HepG2 (cell line): ENCODE data around the gene RMDN2. TPM values are rescaled to one million over a fixed set of nuclear protein-coding genes. Genes with fewer than 3 reads are reported as not detected.

ENCODE experiments used
- ATAC-seq: fragments of 200-7000 bp; cut with Tn5 transposase; 3 replicates; pipeline ENCODE4 v1.9.1; 2020; ENCODE audit warnings: mild to moderate bottlenecking, moderate library complexity
- BruUV-seq: library from RNA; stranded (reverse); fragments of 400-500 nt; replicated peaks from 2 replicates; lab custom pipeline; 2021; lab: Mats Ljungman, UMichigan
- CTCF ChIA-PET: fragments of 300-600 bp; formaldehyde crosslinking; extraction: SDS; loops from one replicate; lab custom pipeline; 2021; ENCODE audit warnings: low total read pairs, inconsistent platforms, low intra/inter-chr PET ratio; lab: Yijun Ruan, JAX
- POLR2A ChIA-PET: fragments of 350-600 bp; sonication (Branson Sonifier 250); formaldehyde crosslinking; loops from one replicate; lab custom pipeline; 2020; ENCODE audit warnings: antibody characterized with exemption, inconsistent platforms; lab: Yijun Ruan, JAX
- DNase-seq: peaks from one replicate; pipeline ENCODE4 v3.0.0-alpha.2; 2015; ENCODE audit warnings: low spot score
- FAIRE-seq: peaks from 3 replicates; lab custom pipeline; 2011; peaks lifted over from hg19 to GRCh38; lab: Jason Lieb, UNC
- H2AFZ ChIP-seq: one replicate; pipeline ENCODE4 v1.6.1; 2011; ENCODE audit warnings: low read length, inconsistent platforms
- H3K27ac ChIP-seq: fragments of 300-600 bp; 3 replicates; pipeline ENCODE4 v1.8.0; 2011; ENCODE audit warnings: mixed run types, mild to moderate bottlenecking, mixed read lengths, low read length, inconsistent platforms; ENCODE audit not compliant: insufficient read depth; ENCODE audit errors: extremely low read length
- H3K27me3 ChIP-seq, 2 experiments: fragments of 200-600 bp in 1 of 2; 2 replicates in 1 of 2; 3 replicates in 1 of 2; pipeline versions ENCODE4 v1.6.0 to v1.8.0; 2011; ENCODE audit warnings: low read length in 2 of 2, mild to moderate bottlenecking in 2 of 2, moderate library complexity in 2 of 2, inconsistent platforms in 1 of 2; ENCODE audit not compliant: insufficient read depth in 2 of 2, control insufficient read depth in 1 of 2
- H3K36me3 ChIP-seq, 2 experiments: fragments of 200-600 bp in 1 of 2; replicated peaks in 1 of 2; 2 replicates in 1 of 2; 3 replicates in 1 of 2; pipeline versions ENCODE4 v1.5.1 to v1.8.0; 2011; ENCODE audit warnings: low read length in 2 of 2, inconsistent platforms in 1 of 2; ENCODE audit not compliant: insufficient read depth in 2 of 2, control insufficient read depth in 1 of 2
- H3K4me1 ChIP-seq: 2 replicates; pipeline ENCODE4 v1.5.1; 2012; ENCODE audit warnings: low read length, inconsistent platforms; ENCODE audit not compliant: insufficient read depth
- H3K4me2 ChIP-seq: 2 replicates; pipeline ENCODE4 v1.6.0; 2011; ENCODE audit warnings: low read depth, low read length, inconsistent platforms
- H3K4me3 ChIP-seq, 3 experiments: fragments of 200-600 bp in 1 of 3; sonication (generic), shearing (Covaris generic) in 1 of 3; replicated peaks in 1 of 3; 2 replicates each; pipeline ENCODE4 v1.5.1; 2011 to 2016; ENCODE audit warnings: low read length in 3 of 3, inconsistent platforms in 2 of 3, low read depth in 2 of 3, mild to moderate bottlenecking in 2 of 3, control low read depth in 1 of 3, mixed read lengths in 1 of 3; ENCODE audit not compliant: insufficient read depth in 1 of 3
- H3K79me2 ChIP-seq: one replicate; pipeline ENCODE4 v1.6.1; 2011; ENCODE audit warnings: low read length, inconsistent platforms; ENCODE audit not compliant: insufficient read depth
- H3K9ac ChIP-seq: 2 replicates; pipeline ENCODE4 v1.6.0; 2011; ENCODE audit warnings: mild to moderate bottlenecking, low read depth, low read length, inconsistent platforms; ENCODE audit not compliant: insufficient read depth
- H3K9me3 ChIP-seq: 2 replicates; pipeline ENCODE4 v1.5.1; 2012; ENCODE audit warnings: mild to moderate bottlenecking, low read length
- H4K20me1 ChIP-seq: 2 replicates; pipeline ENCODE4 v1.6.0; 2011; ENCODE audit warnings: inconsistent platforms, mild to moderate bottlenecking, low read length, moderate library complexity; ENCODE audit not compliant: insufficient read depth
- CAMTA2 ChIP-seq: sonication (generic); formaldehyde crosslinking; IDR thresholded peaks from 2 replicates; pipeline ENCODE4 v1.4.0; 2020; ENCODE audit warnings: mild to moderate bottlenecking, missing genetic modification reagents, borderline replicate concordance
- SP5 ChIP-seq: IDR thresholded peaks from 2 replicates; pipeline ENCODE4 v1.6.1; 2016; ENCODE audit warnings: low read depth, borderline replicate concordance
- ZNF562 ChIP-seq: sonication (generic); formaldehyde crosslinking; IDR thresholded peaks from 2 replicates; pipeline ENCODE4 v1.8.0; 2022; ENCODE audit warnings: missing genetic modification reagents, borderline replicate concordance
- WGBS: methylation state at CpG from one replicate; pipeline ENCODE4 v1.1.6; 2017; ENCODE audit warnings: low lambda C conversion rate; 5-methylcytosine and 5-hydroxymethylcytosine counted together
- in situ Hi-C: cut with HindIII; loops from 2 replicates; pipeline ENCODE4 v1.10.0; 2017; ENCODE audit warnings: low pct_unique_long_range_greater_than_20kb; ENCODE audit not compliant: extremely low pct_ligation_motif_present
- intact Hi-C: fragments of 100-400 bp; cut with micrococcal nuclease; formaldehyde crosslinking; loops from one replicate; pipeline ENCODE4 v1.10.0; 2022; ENCODE audit not compliant: unreplicated experiment
- polyA plus RNA-seq, 8 experiments: library from polyadenylated mRNA; depleted of rRNA in 3 of 8; stranded (reverse) in 7 of 8; unstranded in 1 of 8; fragments of >200 nt; fragmentation: Illumina TruSeq in 4 of 8; extraction: Trizol in 4 of 8; gene quantifications; 2 replicates each; pipeline versions ENCODE4 v1.2.1 to v1.2.3, GENCODE V29; 2011 to 2016; ENCODE audit warnings: low read depth in 4 of 8, missing spikeins in 1 of 8, mixed read lengths in 1 of 8; ENCODE audit not compliant: insufficient read depth in 1 of 8
- total RNA-seq, 5 experiments: library from RNA; depleted of rRNA; stranded (reverse); fragments of >200 nt; fragmentation: Illumina TruSeq; extraction: Trizol; gene quantifications; 2 replicates each; pipeline ENCODE4 v1.2.3, GENCODE V29; 2016; ENCODE audit warnings: low read depth in 1 of 5
- TF ChIP-seq, protein P1 (sequence below): IDR thresholded peaks from 2 replicates; pipeline ENCODE4 v1.6.1; 2016; ENCODE audit warnings: control low read depth
- TF ChIP-seq, protein P2 (sequence below): sonication (generic); formaldehyde crosslinking; IDR thresholded peaks from 2 replicates; pipeline ENCODE4 v1.5.0; 2020; ENCODE audit warnings: mild to moderate bottlenecking, missing genetic modification reagents, moderate library complexity
- TF ChIP-seq, protein P3 (sequence below): sonication (generic); formaldehyde crosslinking; IDR thresholded peaks from 2 replicates; pipeline ENCODE4 v1.5.0; 2020; ENCODE audit warnings: missing genetic modification reagents

Gene RMDN2
- total and polyA plus RNA-seq, 2 of the 13 experiments (the other 11 are each of a cell fraction or from before 2014, with no cell fraction given) = 2.3 to 8.9 TPM

GRCh38 chr2:37891846-37892435 is 33.1 kb upstream of the RMDN2 start (continued):
- TF ChIP-seq CAMTA2 (CRISPR knock-in tag) = no peak
- TF ChIP-seq, protein P1, sequence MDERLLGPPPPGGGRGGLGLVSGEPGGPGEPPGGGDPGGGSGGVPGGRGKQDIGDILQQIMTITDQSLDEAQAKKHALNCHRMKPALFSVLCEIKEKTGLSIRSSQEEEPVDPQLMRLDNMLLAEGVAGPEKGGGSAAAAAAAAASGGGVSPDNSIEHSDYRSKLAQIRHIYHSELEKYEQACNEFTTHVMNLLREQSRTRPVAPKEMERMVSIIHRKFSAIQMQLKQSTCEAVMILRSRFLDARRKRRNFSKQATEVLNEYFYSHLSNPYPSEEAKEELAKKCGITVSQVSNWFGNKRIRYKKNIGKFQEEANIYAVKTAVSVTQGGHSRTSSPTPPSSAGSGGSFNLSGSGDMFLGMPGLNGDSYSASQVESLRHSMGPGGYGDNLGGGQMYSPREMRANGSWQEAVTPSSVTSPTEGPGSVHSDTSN = peak; percentile 78; the same call in 1 of the 2 replicates

- POLR2A ChIA-PET = no interaction called here
- no peak for FAIRE-seq
These were observed 32.5 kb upstream of the RMDN2 start for GRCh38 chr2:37892436-37893114.

More at GRCh38 chr2:37892436-37893114, 32.5 kb upstream of the RMDN2 start:
- no peak overlapping the region for H3K9ac ChIP-seq
- intact Hi-C loops (no loop called here), in situ Hi-C loops (loop anchor here (25.0 kb wide), 2 partner anchors 730 to 1105 kb away; partner anchors contain the start of gene EIF2AK2)
- no peaks in the 10 kb centered on the region for H3K36me3 ChIP-seq
- CTCF ChIA-PET = no interaction called here
- no TSS peak for BruUV-seq
- H2AFZ ChIP-seq = no peak overlapping the region
- H3K9me3 ChIP-seq = no peaks in the 10 kb centered on the region
- no peaks in the 10 kb centered on the region for H3K79me2 ChIP-seq
- H4K20me1 ChIP-seq = no peaks in the 10 kb centered on the region
- peaks cover 0 to 9% of the 10 kb centered on the region in 2 experiments; a peak in 2 of 5 replicates for H3K27me3 ChIP-seq
- no peak for ATAC-seq
- H3K4me2 ChIP-seq = no peak overlapping the region
- 14% methylated on average over 7 of the region's 7 CpGs for WGBS
- DNase-seq = no peak
- no peak overlapping the region for H3K27ac ChIP-seq
- peaks cover 12% of the 10 kb centered on the region; the same call in 1 of the 2 replicates for H3K4me1 ChIP-seq
- H3K4me3 ChIP-seq = no peak overlapping the region
- TF ChIP-seq, protein P2, sequence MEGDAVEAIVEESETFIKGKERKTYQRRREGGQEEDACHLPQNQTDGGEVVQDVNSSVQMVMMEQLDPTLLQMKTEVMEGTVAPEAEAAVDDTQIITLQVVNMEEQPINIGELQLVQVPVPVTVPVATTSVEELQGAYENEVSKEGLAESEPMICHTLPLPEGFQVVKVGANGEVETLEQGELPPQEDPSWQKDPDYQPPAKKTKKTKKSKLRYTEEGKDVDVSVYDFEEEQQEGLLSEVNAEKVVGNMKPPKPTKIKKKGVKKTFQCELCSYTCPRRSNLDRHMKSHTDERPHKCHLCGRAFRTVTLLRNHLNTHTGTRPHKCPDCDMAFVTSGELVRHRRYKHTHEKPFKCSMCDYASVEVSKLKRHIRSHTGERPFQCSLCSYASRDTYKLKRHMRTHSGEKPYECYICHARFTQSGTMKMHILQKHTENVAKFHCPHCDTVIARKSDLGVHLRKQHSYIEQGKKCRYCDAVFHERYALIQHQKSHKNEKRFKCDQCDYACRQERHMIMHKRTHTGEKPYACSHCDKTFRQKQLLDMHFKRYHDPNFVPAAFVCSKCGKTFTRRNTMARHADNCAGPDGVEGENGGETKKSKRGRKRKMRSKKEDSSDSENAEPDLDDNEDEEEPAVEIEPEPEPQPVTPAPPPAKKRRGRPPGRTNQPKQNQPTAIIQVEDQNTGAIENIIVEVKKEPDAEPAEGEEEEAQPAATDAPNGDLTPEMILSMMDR (CRISPR knock-in tag) = no peak
- no peak for TF ChIP-seq SP5 (CRISPR knock-in tag)
- TF ChIP-seq, protein P3, sequence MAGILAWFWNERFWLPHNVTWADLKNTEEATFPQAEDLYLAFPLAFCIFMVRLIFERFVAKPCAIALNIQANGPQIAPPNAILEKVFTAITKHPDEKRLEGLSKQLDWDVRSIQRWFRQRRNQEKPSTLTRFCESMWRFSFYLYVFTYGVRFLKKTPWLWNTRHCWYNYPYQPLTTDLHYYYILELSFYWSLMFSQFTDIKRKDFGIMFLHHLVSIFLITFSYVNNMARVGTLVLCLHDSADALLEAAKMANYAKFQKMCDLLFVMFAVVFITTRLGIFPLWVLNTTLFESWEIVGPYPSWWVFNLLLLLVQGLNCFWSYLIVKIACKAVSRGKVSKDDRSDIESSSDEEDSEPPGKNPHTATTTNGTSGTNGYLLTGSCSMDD (CRISPR knock-in tag) = no peak
- no peak for TF ChIP-seq ZNF562 (CRISPR knock-in tag)
- TF ChIP-seq, all 625 proteins: peak for 0
